GM23248 (cell line): ENCODE data around the gene DOCK9.

Experiments
- EZH2 ChIP-seq: fragments of 200-600 bp; sonication (generic); IDR thresholded peaks from 2 replicates; pipeline ENCODE4 v1.6.1; 2018; ENCODE audit warnings: antibody characterized with exemption, mild to moderate bottlenecking; ENCODE audit not compliant: insufficient read depth, poor library complexity, severe bottlenecking
- EZH2phosphoT487 ChIP-seq: fragments of 200-600 bp; sonication (generic); IDR thresholded peaks from 2 replicates; pipeline ENCODE4 v1.6.1; 2018; ENCODE audit warnings: antibody characterized with exemption, moderate library complexity, mild to moderate bottlenecking, low read depth; ENCODE audit not compliant: insufficient read depth

DNA sequence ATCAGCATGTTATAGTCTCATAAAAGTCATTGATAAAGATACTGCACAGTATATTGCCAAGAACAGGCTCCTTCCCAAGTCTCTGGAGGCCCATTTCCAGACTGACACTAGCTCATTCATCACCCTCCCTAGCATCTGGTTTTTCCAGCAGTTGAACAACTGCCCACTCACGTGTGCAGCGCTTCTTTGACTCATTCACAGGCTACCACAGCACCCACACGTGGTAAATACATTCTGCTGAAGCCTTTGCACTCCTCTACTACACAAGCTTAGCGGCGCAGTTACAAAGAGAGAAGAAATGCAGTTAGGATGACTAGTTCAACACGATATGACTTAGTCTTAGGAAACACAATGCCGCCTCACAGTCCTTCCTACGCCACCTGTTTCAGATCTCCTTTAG is 87.7 kb downstream of the DOCK9 start:
- TF ChIP-seq EZH2: no peak
- TF ChIP-seq EZH2phosphoT487: no peak
